K562 (cell line): Measurements from ENCODE around the gene ATP9B.

Source experiments
- RBM15 ChIP-seq: fragments of 200-400 bp; formaldehyde crosslinking; IDR thresholded peaks from 2 replicates; pipeline ENCODE4 v1.6.1; 2018; ENCODE audit warnings: mild to moderate bottlenecking, low read length, moderate library complexity; ENCODE audit not compliant: insufficient read depth
- RNF2 ChIP-seq: sonication (generic); IDR thresholded peaks from 2 replicates; pipeline ENCODE4 v1.6.1; 2016
- SP1 ChIP-seq: sonication (generic); formaldehyde crosslinking; IDR thresholded peaks from 2 replicates; pipeline ENCODE4 v1.8.1; 2022; ENCODE audit warnings: mild to moderate bottlenecking, missing genetic modification reagents
- ZNF589 ChIP-seq: fragments of 200-800 bp; sonication (Bioruptor generic); IDR thresholded peaks from 2 replicates; pipeline ENCODE4 v1.6.1; 2016; ENCODE audit warnings: low read depth, missing genetic modification characterization, missing compliant biosample characterization

GRCh38 chr18:79413025-79413424, 343.8 kb downstream of the ATP9B start:
- TF ChIP-seq SP1 (CRISPR knock-in tag) (no peak), RBM15 (no peak), RNF2 (no peak), ZNF589 (no peak)
